ENCODE results near the gene DTNBP1.

Gene DTNBP1

GRCh38 chr6:15620611-15621010 is 42.2 kb downstream of the DTNBP1 start:
- no peak for DNase-seq (ENCODE audit: low read depth in 2 of 2)
- no peak overlapping the region for H3K4me3 ChIP-seq (replicated peaks in 1 of 2; ENCODE audit: low read depth in 2 of 2, low read length in 2 of 2)
- no peak for TF ChIP-seq CTCF (IDR thresholded peaks at IDR 0.05; ENCODE audit: low read depth, low read length)

GRCh38 chr6:15619330-15619729 is 43.5 kb downstream of the DTNBP1 start:
- no peak overlapping the region for H3K4me3 ChIP-seq (replicated peaks in 1 of 2; ENCODE audit: low read depth in 2 of 2, low read length in 2 of 2)
- TF ChIP-seq CTCF (IDR thresholded peaks at IDR 0.05; ENCODE audit: low read depth, low read length): no peak
- DNase-seq (ENCODE audit: low read depth in 2 of 2): no peak

GRCh38 chr6:15618685-15619084 is 44.1 kb downstream of the DTNBP1 start:
- no peak for DNase-seq (ENCODE audit: low read depth in 2 of 2)
- no peak for TF ChIP-seq CTCF (IDR thresholded peaks at IDR 0.05; ENCODE audit: low read depth, low read length)
- H3K4me3 ChIP-seq (replicated peaks in 1 of 2; ENCODE audit: low read depth in 2 of 2, low read length in 2 of 2): no peak overlapping the region

- no peak overlapping the region for H3K4me3 ChIP-seq (replicated peaks in 1 of 2; ENCODE audit: low read depth in 2 of 2, low read length in 2 of 2)
- no peak for DNase-seq (ENCODE audit: low read depth in 2 of 2)
- TF ChIP-seq CTCF (IDR thresholded peaks at IDR 0.05; ENCODE audit: low read depth, low read length): no peak
Observed at GRCh38 chr6:15616261-15616660, 46.6 kb downstream of the DTNBP1 start.

- no peak overlapping the region for H3K4me3 ChIP-seq (replicated peaks in 1 of 2; ENCODE audit: low read depth in 2 of 2, low read length in 2 of 2)
- TF ChIP-seq CTCF (IDR thresholded peaks at IDR 0.05; ENCODE audit: low read depth, low read length): no peak
- DNase-seq (ENCODE audit: low read depth in 2 of 2): no peak
Observed at GRCh38 chr6:15615802-15616201, 47.0 kb downstream of the DTNBP1 start.

- DNase-seq (ENCODE audit: low read depth in 2 of 2): no peak
- H3K4me3 ChIP-seq (replicated peaks in 1 of 2; ENCODE audit: low read depth in 2 of 2, low read length in 2 of 2): no peak overlapping the region
- TF ChIP-seq CTCF (IDR thresholded peaks at IDR 0.05; ENCODE audit: low read depth, low read length): no peak
Observed at GRCh38 chr6:15614277-15614676, 48.6 kb downstream of the DTNBP1 start.

GRCh38 chr6:15608396-15608795 is 54.4 kb downstream of the DTNBP1 start:
- no peak overlapping the region for H3K4me3 ChIP-seq (replicated peaks in 1 of 2; ENCODE audit: low read depth in 2 of 2, low read length in 2 of 2)
- TF ChIP-seq CTCF (IDR thresholded peaks at IDR 0.05; ENCODE audit: low read depth, low read length): no peak
- peak; percentile 56 to 82 for DNase-seq (ENCODE audit: low read depth in 2 of 2)
